HL-60 (cell line): ENCODE measurements around the gene IRX2.

ENCODE experiments used
- DNase-seq, 2 experiments: peaks; one replicate each; pipeline ENCODE4 v3.0.0-alpha.2; 2010 to 2020; ENCODE audit warnings: low read depth in 1 of 2, low spot score in 1 of 2
- H3K27ac ChIP-seq: fragments of 250-450 bp; sonication (Bioruptor Pico); replicated peaks from 2 replicates; pipeline ENCODE4 v1.5.1; 2020; ENCODE audit warnings: mild to moderate bottlenecking, moderate library complexity
- H3K27me3 ChIP-seq: fragments of 250-450 bp; sonication (Bioruptor Pico); 2 replicates; pipeline ENCODE4 v1.5.1; 2021; ENCODE audit warnings: mild to moderate bottlenecking, moderate library complexity; ENCODE audit not compliant: insufficient read depth, poor library complexity, severe bottlenecking
- H3K4me3 ChIP-seq: replicated peaks from 2 replicates; pipeline ENCODE4 v1.5.1; 2011; ENCODE audit warnings: mild to moderate bottlenecking, control low read depth, low read length; ENCODE audit not compliant: insufficient read depth
- CTCF ChIP-seq: IDR thresholded peaks from one replicate; pipeline ENCODE4 v1.5.1; 2011; ENCODE audit warnings: low read length, control low read depth, inconsistent platforms; ENCODE audit not compliant: insufficient read depth
- GABPA ChIP-seq: IDR thresholded peaks from 2 replicates; pipeline ENCODE4 v1.6.1; 2012; ENCODE audit warnings: low read depth
- POLR2AphosphoS5 ChIP-seq: IDR thresholded peaks from 2 replicates; pipeline ENCODE4 v1.6.1; 2012; ENCODE audit warnings: low read depth
- SPI1 ChIP-seq: IDR thresholded peaks from 2 replicates; pipeline ENCODE4 v1.6.1; 2012; ENCODE audit warnings: low read depth, mild to moderate bottlenecking, borderline replicate concordance
- TF ChIP-seq, protein P1 (sequence below): IDR thresholded peaks from 2 replicates; pipeline ENCODE4 v1.6.1; 2012; ENCODE audit warnings: low read depth; ENCODE audit not compliant: insufficient replicate concordance

Gene IRX2

DNA sequence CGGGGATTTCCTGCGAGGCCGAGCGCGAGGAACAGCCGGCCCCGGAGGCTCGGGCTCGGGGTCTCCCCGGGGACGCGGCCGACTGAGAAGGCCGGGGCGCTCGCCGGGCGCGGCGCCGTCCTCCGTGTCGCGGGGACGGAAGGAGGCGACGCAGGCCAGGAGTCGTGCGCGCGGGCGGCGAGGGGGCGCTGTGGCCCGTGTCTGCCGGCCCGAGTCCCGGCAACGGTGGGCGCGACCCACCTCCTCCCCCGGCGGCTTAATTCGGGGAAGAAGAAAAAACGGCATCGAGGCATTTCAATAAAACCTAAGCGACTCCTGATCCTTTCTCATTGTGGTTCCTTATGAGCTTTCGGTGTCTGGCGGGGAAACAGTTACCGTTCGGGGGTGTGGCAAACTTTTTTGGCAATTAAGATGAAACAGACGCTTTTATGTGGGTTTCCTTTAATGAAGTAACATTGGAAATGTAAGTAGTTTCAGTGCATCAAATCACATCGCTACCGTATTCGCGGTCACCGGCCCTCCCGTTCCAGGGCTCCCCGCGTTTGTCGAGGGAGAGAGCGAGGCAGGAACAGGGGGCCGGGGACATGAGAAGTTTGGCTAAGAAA is 3.7 kb upstream of the IRX2 start:
- Histone ChIP-seq H3K4me3 (no peak overlapping the region), H3K27me3 (peaks cover 46% of the 10 kb centered on the region), H3K27ac (no peak overlapping the region)
- TF ChIP-seq SPI1: no peak
- TF ChIP-seq, protein P1, sequence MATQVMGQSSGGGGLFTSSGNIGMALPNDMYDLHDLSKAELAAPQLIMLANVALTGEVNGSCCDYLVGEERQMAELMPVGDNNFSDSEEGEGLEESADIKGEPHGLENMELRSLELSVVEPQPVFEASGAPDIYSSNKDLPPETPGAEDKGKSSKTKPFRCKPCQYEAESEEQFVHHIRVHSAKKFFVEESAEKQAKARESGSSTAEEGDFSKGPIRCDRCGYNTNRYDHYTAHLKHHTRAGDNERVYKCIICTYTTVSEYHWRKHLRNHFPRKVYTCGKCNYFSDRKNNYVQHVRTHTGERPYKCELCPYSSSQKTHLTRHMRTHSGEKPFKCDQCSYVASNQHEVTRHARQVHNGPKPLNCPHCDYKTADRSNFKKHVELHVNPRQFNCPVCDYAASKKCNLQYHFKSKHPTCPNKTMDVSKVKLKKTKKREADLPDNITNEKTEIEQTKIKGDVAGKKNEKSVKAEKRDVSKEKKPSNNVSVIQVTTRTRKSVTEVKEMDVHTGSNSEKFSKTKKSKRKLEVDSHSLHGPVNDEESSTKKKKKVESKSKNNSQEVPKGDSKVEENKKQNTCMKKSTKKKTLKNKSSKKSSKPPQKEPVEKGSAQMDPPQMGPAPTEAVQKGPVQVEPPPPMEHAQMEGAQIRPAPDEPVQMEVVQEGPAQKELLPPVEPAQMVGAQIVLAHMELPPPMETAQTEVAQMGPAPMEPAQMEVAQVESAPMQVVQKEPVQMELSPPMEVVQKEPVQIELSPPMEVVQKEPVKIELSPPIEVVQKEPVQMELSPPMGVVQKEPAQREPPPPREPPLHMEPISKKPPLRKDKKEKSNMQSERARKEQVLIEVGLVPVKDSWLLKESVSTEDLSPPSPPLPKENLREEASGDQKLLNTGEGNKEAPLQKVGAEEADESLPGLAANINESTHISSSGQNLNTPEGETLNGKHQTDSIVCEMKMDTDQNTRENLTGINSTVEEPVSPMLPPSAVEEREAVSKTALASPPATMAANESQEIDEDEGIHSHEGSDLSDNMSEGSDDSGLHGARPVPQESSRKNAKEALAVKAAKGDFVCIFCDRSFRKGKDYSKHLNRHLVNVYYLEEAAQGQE: no peak
- TF ChIP-seq CTCF: no peak
- TF ChIP-seq GABPA: no peak
- TF ChIP-seq POLR2AphosphoS5: no peak
- DNase-seq: no peak

GRCh38 chr5:2754581-2755075 is 3.2 kb upstream of the IRX2 start:
- no peak overlapping the region for H3K27ac ChIP-seq
- H3K4me3 ChIP-seq: no peak overlapping the region
- DNase-seq: no peak
- TF ChIP-seq GABPA (no peak), SPI1 (no peak), POLR2AphosphoS5 (no peak), CTCF (no peak)
- TF ChIP-seq, protein P1: no peak
- peaks cover 49% of the 10 kb centered on the region for H3K27me3 ChIP-seq

DNA sequence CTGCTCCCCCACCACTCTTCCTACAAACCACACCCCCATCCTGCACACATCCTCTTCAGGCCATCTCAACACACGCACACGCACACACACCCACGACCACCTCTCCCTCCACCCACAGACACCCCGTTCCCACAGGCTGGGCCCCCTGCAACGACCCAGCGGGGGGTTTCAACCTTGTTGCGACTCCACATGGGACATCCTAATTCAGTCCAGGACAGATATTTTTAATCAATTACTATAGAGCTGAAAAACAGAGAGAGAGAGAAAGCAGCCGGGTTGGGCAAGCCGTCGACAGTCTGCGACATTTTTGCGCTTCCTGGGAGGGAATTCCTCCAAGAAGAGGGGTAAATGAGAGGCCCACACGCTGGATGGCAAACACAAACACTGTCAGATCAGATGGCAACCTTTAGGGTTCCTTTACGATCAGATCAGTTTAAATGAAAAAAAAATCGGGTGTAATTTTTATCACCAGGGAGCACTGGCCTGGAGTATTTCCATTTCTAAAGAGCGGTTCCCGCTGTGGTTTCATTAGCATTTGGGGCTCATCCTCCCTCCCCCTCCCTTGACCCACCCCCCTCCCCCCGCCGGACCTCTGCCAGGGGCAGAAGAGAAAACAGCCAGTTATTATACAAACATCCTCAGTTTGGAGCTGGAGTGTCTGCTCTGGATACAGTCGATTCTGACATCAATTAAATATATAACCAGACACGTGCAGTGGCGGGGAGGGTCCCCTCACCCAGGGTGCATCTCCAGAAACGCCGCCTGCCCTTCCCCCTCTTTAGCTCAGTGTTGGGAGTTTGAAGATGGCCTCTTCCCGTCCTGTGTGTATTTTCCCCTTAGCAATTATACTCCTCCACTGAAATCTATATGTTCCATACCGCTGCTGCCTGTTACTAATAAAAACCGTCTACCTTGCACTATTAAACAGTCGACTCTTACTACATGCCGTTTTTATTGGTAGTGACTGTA is 2.3 kb upstream of the IRX2 start:
- no peak overlapping the region for H3K4me3 ChIP-seq
- DNase-seq: no peak

More for the DNA sequence above, 2.3 kb upstream of the IRX2 start:
- Histone ChIP-seq H3K27me3 (peaks cover 49% of the 10 kb centered on the region), H3K27ac (no peak overlapping the region)
- TF ChIP-seq POLR2AphosphoS5: no peak
- TF ChIP-seq, protein P1: no peak
- no peak for TF ChIP-seq SPI1
- TF ChIP-seq GABPA: no peak
- TF ChIP-seq CTCF: no peak
